Measurements from ENCODE around the gene NR2C2. TPM values are rescaled to one million over a fixed set of nuclear protein-coding genes. Genes with fewer than 3 reads are reported as not detected.
"Not testable (repeated sequence)": the region's sequence is repeated elsewhere in the genome, so short reads cannot be mapped to it uniquely, and the experiment has no call there.

The NR2C2 gene
- 36.7 TPM for total RNA-seq

DNA sequence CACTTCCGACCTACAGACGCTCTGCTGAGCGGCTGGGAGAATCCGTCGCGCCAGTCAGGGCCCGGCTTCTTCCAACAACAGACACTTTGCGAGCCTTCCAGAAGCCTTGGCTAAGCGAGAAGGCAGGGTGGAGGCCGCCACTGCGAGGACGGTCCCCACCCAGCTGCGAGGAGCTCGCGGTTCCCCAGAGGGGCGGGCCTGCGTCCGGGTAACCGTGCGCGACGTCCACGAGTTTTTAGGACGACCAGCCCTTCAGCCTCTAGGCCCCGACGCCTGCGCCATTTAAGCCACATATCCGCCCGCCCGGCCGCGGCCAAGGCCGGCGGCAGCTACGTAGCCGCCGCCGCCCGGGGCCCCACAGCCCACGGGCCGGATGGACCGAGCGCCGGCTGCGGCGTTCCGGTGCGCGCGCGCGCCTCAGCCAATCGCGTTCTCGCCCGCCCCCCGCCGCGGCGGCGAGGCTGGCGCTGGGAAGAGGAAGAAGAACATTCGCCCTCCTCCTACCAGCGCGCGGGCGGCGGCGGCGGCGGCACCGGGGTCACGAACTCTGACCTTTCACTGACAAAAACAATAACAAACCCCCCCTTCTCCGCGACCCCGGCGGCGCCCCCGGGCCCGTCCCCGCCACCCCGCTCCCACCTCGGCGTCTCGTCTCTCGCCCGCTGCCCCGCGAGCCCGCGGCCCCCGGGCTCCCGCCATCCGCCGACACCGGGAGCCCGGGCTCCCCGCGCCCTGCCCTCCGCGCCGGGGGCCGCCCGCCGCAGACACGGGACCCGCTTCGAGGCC lies at the start of gene NR2C2:
NR2C2 (plus strand) TSS at position 484 of the 786 bp plus-strand sequence. CDS start 56,332 bp downstream, outside the sequence.
- DNase-seq: peak; percentile 64

DNA sequence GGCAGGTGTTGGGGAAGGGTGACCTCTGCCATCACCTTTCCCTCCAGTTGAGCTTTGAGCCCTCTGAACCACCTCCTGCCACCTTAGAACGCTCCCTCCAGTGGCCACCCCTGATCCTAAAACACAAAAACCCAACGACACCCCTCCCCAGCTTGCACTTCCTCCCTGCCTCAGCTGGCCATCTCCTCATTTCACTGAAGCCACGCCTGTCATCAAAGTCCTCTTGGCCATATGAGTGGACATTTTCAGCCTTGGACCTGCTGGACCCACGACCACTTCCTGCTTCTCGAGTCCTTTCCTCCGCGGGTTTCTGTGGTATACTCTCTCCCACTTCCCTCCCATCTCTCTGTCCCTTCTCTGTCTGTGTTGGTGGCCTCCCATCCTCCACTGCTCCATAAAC lies 48.5 kb upstream of the NR2C2 start:
- DNase-seq: no peak

DNA sequence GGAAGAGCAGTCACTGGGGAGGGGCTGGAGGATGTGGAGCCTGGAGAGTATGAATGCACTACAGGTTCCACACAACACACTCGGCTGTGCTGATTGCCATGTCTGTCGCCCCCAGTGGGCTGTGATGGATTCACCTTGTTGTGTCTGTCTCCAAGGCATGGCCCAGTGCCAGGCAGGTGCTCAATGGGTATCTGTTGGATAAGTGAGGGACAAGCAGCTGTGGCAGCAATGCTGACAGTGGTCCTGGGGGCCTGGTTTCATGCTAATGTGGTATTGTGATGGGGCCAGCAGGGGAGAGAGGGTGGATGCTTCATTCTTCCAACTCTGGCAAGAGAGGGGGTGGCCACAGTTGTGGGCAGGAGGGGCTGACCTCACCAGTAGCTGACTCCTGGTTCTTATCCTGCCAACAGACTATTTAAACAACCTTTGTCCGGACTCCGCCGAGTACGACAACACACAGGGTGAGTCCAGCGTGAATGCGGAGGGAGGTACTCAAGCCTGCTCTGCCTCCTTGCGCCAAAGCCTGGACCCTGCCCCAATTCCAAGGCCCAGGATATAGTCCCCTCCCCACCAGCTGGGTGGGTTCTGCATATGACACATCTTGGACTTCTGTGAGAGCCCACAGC lies 47.3 kb upstream of the NR2C2 start:
- DNase-seq: no peak

DNA sequence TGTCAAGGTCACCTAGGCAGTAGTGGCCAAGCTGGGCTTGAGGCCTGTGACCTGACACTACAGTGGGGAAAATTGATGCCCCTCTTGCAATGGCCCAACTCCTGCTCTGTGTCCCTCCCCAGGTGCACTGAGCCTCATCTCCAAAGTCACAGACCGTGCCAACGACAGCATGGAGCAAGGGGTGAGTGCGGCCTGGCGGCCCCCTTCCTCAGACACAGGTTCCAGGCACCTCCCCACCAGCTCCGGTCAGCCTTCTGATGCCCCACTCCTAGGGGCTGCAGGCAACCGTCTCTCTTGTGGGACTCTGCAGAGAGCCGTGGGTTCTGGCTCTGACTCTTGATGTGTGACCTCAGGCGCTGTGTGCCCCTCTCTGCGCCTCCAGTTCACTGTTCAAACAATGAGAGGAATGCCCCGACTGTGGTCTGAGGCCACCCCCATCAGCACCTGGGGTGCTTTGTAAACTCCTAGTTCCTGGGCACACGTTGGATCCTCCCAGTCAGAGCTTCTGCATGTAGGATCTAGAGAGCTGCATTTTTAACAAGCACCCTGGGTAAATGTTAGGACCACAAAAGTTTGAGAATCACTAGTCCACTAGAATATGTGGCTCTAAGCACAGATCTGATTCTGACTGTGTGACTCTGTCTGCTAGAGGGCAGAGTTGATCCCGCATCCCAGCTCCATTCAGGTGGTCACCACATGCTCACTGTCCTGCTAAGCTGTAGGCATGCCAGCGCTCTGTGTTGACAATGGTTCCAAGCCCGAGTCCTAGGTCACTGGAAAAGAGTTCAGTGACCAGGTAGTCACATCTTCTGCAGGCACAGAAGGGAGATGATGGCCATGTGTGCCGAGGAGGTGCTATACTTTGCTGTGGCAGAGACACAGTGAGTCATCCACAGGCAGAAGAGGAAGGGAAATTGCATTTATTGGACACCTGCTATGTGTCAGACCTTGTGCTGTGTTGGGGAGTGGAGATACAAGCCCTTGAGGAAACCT lies 46.2 kb upstream of the NR2C2 start:
- DNase-seq: no peak

DNA sequence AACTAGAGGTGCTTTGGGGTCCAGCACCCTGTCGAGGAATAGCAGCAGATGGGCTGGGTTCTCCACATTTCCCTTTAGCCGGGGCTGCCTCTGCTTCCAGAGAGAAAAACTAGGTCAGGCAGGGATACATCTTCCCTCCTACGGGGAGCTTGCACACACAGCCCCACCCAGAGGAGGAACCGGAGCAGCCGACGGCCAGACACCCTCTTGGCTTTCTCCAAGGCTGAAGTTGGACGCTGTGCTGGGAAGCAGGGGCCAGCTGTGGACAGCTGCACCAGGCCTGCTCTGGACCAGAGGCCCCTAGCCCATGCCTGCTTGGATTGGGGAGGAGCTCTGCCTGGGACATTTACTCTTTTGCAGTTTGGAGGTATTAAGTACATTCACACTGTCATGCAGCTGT lies 44.7 kb upstream of the NR2C2 start:
- peak; percentile 10 for DNase-seq

DNA sequence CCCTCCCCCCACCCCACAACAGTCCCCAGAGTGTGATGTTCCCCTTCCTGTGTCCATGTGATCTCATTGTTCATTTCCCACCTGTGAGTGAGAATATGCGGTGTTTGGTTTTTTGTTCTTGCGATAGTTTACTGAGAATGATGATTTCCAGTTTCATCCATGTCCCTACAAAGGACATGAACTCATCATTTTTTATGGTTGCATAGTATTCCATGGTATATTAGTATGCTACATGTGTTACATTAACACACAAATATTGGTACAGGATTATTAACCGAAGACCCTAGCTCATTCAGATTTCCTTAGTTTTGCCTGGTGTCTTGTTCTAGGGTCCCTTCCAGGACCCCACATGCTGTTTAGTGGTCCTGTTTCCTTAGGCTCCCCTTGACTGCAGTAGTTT lies 43.9 kb upstream of the NR2C2 start:
- DNase-seq: not testable (repeated sequence)

DNA sequence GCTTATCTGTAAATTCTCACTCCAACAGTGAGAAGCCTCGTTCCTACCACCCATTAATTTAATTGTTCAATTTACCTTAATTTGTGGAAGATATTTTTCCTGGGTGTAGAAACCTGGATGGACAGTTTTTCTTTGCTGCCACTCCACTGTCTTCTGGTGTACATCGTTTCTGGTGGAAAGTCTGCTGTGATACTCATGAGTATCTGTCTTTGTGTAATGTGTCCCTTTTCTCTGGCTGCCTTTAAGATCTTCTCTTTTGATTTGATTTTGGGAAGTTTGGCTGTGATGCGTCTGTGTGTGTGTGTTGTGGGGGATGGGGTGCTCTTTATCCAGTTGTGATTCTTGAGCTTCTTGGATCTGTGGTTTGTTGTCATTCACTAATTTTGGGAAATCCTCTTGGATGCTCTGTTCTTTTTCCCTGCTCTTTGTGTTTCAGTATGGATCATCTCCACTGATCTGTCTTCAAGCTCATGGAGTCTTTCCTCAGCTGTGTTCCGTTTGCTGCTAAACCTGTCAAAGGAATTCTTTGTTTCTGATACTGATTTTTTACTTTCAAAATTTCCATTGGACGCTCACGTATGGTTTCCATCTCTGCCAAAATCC lies 42.2 kb upstream of the NR2C2 start:
- DNase-seq: no peak

DNA sequence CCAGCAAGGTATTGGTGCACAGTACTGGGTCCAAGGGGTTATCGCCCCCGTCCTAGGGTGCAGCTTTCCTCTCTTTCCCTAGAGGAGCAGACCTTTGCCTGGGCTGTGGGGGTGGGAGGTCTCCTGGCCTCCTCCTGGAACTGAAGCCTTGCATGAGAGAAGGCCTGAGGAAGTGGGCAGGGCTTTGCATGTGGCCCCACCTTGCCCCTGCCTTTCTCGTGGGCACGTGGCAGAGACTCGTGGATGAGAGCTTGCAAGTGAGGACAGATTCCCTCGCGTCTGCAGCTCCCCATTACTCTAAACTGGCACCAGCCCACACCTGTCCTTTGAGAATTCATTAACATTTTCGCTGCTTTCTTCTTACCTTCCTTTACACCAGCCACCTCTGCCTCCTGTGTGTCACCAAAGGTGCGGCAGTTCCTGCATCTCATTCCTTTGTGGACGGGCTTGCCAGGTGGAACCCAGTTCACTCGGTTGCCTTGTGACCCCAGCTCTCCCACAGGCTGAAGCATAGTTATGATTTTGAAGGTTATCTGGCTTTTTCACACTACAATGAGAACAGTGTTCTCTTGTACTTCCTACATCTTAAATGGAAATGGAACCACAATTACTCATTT lies 40.9 kb upstream of the NR2C2 start:
- no peak for DNase-seq

DNA sequence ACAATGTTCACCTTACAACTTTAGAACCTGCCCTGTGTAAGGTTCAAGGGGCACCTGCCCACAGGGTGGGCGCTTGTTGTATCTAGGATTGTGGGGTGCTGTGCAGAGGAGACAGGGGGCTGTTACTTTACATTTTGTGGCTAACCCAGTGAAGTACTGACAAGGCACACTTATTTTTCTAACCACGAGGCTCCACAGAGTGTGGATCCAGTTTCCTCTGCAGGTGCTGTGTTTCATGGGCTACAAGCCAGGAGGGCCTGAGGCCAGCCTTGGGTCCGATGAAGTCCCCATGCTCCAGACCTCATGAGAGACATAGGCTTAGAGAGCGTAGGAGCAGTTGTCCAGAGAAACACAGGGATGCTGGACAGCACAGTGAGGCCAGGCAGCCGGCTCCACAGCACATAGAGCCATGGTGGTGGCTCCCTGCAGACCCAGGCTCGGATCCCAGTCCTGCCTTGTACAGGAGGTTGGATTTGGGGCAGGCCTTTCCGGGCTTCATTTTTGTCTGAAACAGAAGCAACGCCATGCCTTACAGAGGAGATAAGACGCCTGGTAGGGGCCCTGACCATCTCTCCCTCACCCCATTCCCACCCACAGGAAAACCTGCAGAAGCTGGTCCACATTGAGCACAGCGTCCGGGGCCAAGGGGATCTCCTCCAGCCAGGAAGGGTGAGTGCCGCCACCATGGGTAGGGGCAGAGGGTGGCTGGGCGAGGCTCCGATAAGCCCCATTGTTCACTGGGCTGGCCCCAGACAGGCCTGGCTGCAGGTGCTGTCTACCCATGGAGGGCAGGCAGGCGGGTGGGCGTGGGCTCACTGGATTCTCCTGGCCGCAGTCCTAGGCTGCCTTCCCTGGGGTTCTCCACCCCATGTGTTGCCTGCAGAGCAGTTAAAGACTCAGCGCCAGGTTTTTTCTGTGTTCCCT lies 40.1 kb upstream of the NR2C2 start:
- DNase-seq: no peak

DNA sequence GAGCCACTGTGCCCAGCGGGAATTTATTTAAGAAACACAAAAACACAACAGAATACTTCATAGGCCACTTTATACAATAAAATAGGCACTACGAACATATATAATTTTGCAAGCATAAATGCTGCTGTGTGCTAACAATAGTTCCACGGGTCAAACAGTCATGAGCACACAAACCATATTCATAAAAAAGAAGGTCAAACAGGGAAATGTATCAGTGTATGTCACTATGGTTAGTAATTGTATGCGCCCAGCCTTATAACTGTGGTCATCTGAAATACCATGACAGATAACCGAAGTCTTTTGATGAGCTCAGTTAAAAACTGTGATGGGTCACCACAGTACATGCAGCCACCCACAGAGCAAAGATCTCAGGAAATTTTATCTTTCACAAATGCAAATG lies 38.1 kb upstream of the NR2C2 start:
- DNase-seq: no peak

DNA sequence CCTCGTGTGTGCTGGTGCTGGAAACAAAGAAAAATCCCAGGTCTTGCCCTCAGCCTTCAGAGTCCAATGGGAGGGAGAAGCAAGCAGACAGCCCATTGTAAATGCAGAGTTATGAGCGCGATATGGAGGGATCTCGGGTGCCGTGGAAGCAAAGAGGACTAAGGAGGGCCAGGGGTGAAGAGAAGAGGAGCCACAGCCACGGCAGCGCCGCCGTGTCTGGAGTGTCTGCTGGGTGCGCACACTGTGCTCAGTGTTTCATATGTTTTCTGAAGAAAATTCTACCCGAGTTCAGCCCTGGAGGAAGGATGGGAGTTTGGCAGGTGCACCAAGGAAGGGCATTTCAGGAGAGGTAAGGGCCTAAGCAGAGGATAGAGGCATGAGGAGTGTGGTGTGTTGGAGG lies 35.7 kb upstream of the NR2C2 start:
- no peak for DNase-seq

DNA sequence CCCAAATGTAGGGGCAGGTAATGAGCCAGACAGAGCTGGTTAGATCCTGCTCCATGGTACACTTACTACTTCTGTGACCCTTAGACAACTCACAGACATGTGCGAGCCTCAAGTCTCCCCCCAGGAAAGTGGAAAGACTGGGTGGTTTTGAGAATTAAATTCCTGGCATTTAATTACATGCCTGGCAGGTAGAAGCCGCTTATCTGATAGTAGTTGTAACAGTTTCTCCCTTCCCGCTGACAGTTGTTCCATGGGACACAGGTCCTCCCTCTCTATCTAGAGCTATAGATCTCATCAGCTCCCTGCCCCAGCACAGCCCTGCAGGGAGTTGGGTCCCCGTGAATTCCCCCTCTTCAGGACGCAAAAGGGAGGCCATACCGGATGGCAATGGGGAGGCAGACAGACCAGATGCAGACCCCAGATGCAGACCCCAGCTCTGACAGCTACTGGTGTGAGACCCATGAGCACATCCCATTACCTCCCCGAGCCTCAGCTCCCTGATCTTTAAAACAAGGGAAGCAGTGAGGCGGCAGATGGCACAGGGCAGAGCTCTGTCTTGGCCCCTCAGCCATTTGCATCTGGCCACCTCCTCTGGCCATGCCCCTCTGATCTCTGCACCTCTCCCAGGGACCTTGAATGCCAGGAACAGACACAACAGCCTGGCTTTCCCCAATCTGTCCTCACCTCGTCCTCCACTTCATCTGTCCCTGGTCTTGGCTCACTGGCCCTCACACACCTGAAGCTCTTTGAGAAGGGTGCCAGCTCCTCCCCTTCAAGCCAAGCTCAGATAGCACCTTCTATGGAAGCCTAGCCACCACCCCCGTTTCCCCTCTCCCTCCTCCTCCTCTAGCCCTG lies 34.1 kb upstream of the NR2C2 start:
- DNase-seq: no peak

DNA sequence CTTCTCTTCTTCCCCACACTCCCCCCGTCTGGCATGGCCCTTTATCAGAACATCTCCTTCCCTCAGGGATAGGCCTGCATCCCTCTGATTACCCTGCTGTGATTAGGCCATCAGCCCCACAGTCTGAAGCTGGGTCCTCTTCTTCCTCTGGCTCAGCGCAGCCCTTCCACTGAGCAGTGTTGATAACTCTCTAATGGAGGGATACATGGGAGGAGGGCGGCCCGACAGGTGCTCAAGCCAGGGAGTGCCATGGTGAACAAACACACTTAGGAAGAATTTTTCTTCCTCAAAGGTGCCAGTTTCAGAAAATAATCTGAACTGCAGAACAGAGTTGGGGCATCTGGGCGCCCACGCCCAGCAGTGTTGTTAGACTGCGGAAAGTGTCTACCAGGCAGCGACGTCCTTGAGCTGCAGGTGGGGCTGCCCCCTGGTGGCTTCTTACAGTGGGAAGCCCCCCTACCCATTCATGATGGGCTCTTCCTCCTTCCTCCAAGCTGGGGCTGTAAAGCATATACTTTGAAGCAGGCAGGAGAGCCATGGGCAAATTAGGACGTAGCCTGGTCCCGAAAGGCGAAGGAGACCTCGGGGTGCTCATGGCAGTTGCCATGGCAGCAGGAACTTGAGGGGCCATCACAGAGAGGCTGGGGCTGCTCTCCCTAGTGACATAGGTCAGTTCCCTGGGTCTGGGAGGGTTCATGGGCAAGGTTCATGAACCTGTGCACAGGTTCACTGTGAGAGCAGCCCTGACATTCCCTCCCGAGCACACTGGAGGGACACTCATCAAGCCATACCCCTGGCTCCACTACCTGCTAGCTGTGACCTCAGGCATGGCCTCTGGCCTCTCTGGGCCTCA lies 33.2 kb upstream of the NR2C2 start:
- DNase-seq: no peak

DNA sequence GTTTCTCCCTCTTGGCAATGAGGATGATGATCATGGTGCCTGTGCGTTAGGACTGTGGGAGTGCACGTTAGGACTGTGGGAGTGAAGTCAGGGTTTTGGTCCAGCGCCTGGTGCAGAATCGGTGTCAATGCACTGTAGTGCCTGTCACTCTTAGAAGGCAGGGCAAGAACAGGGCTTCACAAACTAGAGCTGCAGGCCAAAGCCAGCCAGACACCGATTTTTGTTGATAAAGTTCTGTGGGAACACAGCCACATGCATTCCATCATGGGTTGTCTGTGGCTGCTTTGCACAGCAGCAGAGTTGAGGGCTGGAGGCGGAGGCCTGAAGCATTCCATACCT lies 32.6 kb upstream of the NR2C2 start:
- DNase-seq: no peak

DNA sequence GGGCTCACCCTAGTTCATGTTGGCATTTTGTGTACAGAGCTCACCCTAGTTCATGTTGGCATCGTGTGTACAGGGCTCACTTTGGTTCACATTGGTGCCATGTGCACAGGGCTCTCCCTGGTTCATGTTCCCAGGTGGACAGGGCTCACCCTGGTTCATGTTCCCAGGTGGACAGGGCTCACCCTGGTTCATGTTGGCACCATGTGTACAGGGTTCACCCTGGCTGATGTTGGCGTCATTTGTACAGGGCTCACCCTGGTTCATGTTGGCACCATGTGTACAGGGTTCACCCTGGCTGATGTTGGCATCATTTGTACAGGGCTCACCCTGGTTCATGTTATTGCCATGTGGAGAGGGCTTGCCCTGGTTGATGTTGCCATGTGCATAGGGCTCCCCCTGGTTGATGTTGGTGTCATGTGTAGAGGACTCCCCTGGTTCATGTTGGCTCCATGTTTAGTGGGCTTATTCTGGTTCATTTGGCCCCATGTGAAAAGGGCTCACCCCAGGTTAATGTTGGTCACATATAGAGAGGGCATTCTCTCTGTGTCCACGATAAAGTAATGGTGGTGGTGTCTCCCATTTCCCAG lies 31.7 kb upstream of the NR2C2 start:
- no peak for DNase-seq

DNA sequence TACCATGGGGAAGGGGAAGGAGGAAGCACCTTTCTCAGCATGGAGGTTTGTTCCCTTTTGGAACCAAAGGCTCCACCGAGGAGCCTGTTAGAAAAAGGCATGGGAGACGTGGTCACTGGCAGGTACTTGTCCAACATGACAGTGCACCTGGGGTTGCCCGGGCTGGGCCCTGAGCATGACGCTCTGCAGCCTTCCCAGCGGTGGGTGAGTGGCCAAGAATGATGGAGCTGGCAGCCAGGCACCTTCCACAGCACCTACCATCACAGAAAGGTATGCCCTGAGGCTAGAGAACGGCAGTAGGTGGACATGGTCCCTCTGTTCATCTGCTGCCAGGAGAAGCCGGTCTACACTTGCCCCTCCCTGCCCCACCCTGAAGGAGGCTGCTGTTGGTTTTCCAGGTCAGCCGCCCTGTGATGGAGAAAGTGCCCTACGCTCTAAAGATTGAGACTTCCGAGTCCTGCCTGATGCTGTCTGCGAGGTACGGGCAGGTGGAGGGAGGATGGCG lies 29.0 kb upstream of the NR2C2 start:
- DNase-seq: no peak

DNA sequence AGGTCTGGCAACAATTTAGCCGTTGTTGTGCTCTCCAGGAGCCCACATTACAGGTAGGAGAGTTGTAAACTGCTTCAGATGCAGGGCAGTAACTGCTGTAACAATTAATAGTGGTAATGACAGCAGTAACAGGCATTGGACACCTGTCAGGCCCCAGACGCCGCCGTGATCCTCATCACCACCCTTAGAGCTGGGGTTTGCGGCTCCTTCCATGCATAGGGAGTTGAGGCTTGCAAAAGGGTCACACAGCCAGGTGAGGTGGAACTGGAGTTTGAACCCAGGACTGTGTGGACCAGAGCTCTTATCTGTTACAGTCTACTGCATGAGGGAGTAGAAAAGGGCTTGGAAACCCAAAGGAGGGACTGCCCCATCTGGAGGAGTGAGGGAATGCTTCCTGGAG lies 26.8 kb upstream of the NR2C2 start:
- DNase-seq: no peak

DNA sequence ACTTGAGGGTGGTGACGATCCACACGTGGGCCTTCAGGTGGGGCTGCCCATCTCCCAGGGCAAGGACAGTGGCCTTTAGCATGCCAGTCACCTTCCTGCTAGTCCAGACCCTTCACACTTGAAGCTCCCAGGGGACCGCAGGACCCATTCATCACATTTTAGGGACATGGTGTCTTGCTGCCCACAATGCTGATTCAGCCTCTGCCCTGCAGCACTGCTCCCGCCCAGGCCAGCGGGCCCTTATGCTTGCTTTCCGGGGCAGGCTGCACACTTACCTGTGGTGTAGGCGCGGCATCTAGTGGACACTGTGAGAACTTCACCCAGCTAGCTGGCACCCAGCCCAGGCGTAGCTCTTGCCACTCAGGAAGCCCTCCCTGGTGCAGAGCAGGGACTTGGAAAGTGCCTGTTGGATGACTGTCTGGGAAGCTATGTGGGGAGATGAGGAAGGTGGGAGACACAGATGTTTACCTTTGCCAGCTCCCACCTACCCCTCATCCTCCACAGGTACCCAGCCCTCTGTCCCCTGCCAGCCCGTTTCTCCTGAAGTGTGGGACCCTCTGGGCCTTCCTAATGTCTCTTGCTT lies 26.3 kb upstream of the NR2C2 start:
- peak; percentile 89 for DNase-seq

Data from skin of body (tissue), 2 donors.